ENCODE data around the gene RNF123. TPM values are rescaled to one million over a fixed set of nuclear protein-coding genes. Genes with fewer than 3 reads are reported as not detected.

RNF123 gene
- polyA plus RNA-seq, 1 experiment, result 61.2 TPM

GRCh38 chr3:49716169-49716568, 26.8 kb downstream of the RNF123 start:
- no peak for DNase-seq (ENCODE audit: low read depth)
- Histone ChIP-seq H3K4me3 (ENCODE audit: low read depth, low read length) (no peak overlapping the region), H3K27me3 (ENCODE audit: control insufficient read depth, insufficient read depth, low read length) (no peaks in the 10 kb centered on the region), H3K36me3 (ENCODE audit: control insufficient read depth, insufficient read depth, low read length) (peaks cover 16% of the 10 kb centered on the region)
- CTCF ChIA-PET, result interaction anchor here (1.0 kb wide), 1 partner anchor 12 kb away, joined by 4 read pairs; no protein-coding TSS in a partner anchor
- POLR2A ChIA-PET, result no interaction called here
- no peak for TF ChIP-seq CTCF (IDR thresholded peaks at IDR 0.05; ENCODE audit: insufficient read depth, low read depth, low read length)

DNA sequence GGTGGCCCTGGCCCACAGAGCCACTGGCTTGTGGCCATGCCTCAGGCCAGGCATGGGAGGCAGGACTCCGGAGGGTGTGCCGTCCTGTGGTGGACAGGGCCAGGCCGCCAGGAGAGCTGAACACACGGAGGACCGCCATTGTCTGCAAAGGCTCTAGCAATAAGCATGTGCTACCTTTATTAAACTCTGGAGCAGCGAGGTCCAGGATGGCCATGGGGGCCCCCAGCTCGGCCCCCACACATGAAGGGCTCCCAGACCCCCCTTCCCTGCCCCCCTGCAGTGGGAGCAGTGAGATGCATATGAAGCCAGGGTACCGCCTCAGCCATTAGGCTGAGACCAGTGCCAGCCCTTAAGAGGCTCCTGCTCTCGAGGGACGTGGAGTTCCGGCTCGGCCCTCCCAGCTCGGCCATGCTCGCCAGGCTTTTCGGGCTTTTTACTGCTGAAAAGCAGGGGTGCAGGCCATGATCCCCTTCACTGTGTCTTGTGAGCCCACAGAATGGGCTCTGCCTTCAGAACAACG, 27.4 kb downstream of the RNF123 start:
- H3K27me3 ChIP-seq (ENCODE audit: control insufficient read depth, insufficient read depth, low read length), result no peaks in the 10 kb centered on the region
- no peak overlapping the region for H3K4me3 ChIP-seq (ENCODE audit: low read depth, low read length)
- DNase-seq (ENCODE audit: low read depth), result no peak
- H3K36me3 ChIP-seq (ENCODE audit: control insufficient read depth, insufficient read depth, low read length), result peaks cover 20% of the 10 kb centered on the region
- ChIA-PET POLR2A (no interaction called here), CTCF (interaction anchor here (1.4 kb wide), 1 partner anchor 16 kb away, joined by 6 read pairs; no protein-coding TSS in a partner anchor)
- TF ChIP-seq CTCF (IDR thresholded peaks at IDR 0.05; ENCODE audit: insufficient read depth, low read depth, low read length), result no peak

GRCh38 chr3:49717211-49717958, 28.0 kb downstream of the RNF123 start:
- no peak overlapping the region for H3K4me3 ChIP-seq (ENCODE audit: low read depth, low read length)
- no peaks in the 10 kb centered on the region for H3K27me3 ChIP-seq (ENCODE audit: control insufficient read depth, insufficient read depth, low read length)
- DNase-seq (ENCODE audit: low read depth), result no peak
- H3K36me3 ChIP-seq (ENCODE audit: control insufficient read depth, insufficient read depth, low read length), result peaks cover 23% of the 10 kb centered on the region
- POLR2A ChIA-PET, result no interaction called here
- CTCF ChIA-PET, result interaction anchor here (1.4 kb wide), 1 partner anchor 17 kb away, joined by 6 read pairs; no protein-coding TSS in a partner anchor
- TF ChIP-seq CTCF (IDR thresholded peaks at IDR 0.05; ENCODE audit: insufficient read depth, low read depth, low read length), result no peak

GRCh38 chr3:49717959-49718857, 28.9 kb downstream of the RNF123 start:
- TF ChIP-seq CTCF (IDR thresholded peaks at IDR 0.05; ENCODE audit: insufficient read depth, low read depth, low read length), result no peak
- POLR2A ChIA-PET, result no interaction called here
- Histone ChIP-seq H3K36me3 (ENCODE audit: control insufficient read depth, insufficient read depth, low read length) (peaks cover 21% of the 10 kb centered on the region), H3K27me3 (ENCODE audit: control insufficient read depth, insufficient read depth, low read length) (no peaks in the 10 kb centered on the region), H3K4me3 (ENCODE audit: low read depth, low read length) (no peak overlapping the region)
- DNase-seq (ENCODE audit: low read depth), result no peak
- CTCF ChIA-PET, result interaction anchor here (0.7 to 4.4 kb wide), 3 partner anchors 18 to 179 kb away, joined by 3 to 24 read pairs (median 6); no protein-coding TSS in a partner anchor

DNA sequence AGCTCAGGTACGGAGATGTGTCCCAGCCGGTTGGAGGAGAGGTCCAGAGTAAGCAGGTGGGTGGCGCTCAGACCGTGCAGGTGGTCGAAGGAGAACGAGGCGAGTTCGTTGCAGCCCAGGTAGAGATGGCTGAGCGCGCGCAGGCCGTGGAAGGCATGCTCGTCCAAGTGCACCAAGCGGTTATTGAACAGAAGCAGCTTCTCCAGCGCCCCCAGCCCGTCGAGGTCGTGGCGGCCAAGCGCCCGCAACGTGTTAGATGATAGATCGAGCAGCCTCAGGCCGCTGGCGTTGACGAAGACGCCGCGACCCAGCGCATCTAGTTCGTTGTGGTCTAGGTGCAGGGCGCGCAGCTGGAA, 29.5 kb downstream of the RNF123 start:
- no peak for TF ChIP-seq CTCF (IDR thresholded peaks at IDR 0.05; ENCODE audit: insufficient read depth, low read depth, low read length)
- CTCF ChIA-PET, result interaction anchor here (0.7 to 4.4 kb wide), 2 partner anchors 120 to 180 kb away, joined by 3 to 24 read pairs; no protein-coding TSS in a partner anchor
- peaks cover 21% of the 10 kb centered on the region for H3K36me3 ChIP-seq (ENCODE audit: control insufficient read depth, insufficient read depth, low read length)
- no peak for DNase-seq (ENCODE audit: low read depth)
- POLR2A ChIA-PET, result no interaction called here
- no peaks in the 10 kb centered on the region for H3K27me3 ChIP-seq (ENCODE audit: control insufficient read depth, insufficient read depth, low read length)
- peak overlapping the region; percentile 50 for H3K4me3 ChIP-seq (ENCODE audit: low read depth, low read length)
